Dendritic cell treated with granulocyte-macrophage colony-stimulating factor and Interleukin-4, amounts not matched to agents 40 ng/mL and 50 ng/mL, for 4 days (primary cell): ENCODE data around the gene CFAP206.

Source experiments
- H3K27ac Mint-ChIP-seq: one replicate; pipeline ENCODE4 v1.8.0; 2022; ENCODE audit warnings: mild to moderate bottlenecking, mixed read lengths
- H3K27me3 Mint-ChIP-seq: one replicate; pipeline ENCODE4 v1.8.0; 2022; ENCODE audit warnings: mild to moderate bottlenecking, mixed read lengths
- H3K36me3 Mint-ChIP-seq: one replicate; pipeline ENCODE4 v1.8.0; 2022; ENCODE audit warnings: low read depth, mixed read lengths
- H3K4me1 Mint-ChIP-seq: one replicate; pipeline ENCODE4 v1.8.0; 2022; ENCODE audit warnings: low read depth, mixed read lengths
- H3K4me3 Mint-ChIP-seq: one replicate; pipeline ENCODE4 v1.8.0; 2022; ENCODE audit warnings: mild to moderate bottlenecking, moderate library complexity, mixed read lengths
- H3K9me3 Mint-ChIP-seq: one replicate; pipeline ENCODE4 v1.8.0; 2022; ENCODE audit warnings: mixed read lengths
- intact Hi-C: fragments of 100-400 bp; cut with micrococcal nuclease; formaldehyde crosslinking; loops from one replicate; pipeline ENCODE4 v1.15.0; 2022

CFAP206 gene

DNA sequence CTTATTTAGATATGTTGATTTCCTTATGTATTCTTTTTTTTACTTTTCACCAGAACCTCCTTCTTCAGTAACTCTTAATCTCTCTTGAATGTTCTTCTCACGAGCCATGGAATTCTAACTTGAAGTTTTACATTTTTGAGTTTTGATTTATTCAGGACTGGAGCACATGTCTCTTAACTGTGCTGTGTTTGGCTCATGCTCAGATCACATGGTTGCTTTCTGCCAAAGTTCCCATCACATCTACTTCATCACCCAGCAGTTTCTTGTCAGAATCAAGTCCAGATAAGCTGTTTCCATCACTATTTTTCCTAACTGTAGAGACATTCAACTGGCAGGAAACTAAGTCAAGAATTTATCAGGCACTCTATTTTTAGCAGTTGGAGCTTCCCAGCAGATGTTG, 96.7 kb downstream of the CFAP206 start:
- intact Hi-C loops, result loop anchor here (10.0 kb wide), 1 partner anchor 110 kb away; no protein-coding TSS in a partner anchor
- Mint-ChIP-seq H3K36me3 (peaks cover 59% of the 10 kb centered on the region), H3K4me3 (no peak overlapping the region), H3K27me3 (no peaks in the 10 kb centered on the region), H3K9me3 (no peaks in the 10 kb centered on the region), H3K4me1 (no peaks in the 10 kb centered on the region), H3K27ac (no peak overlapping the region)
